HG03575 (cell line): ENCODE results near the gene NEU3.
"Not testable (repeated sequence)": the region's sequence is repeated elsewhere in the genome, so short reads cannot be mapped to it uniquely, and the experiment has no call there.

Experiments used
- ATAC-seq: cut with Tn5 transposase; IDR thresholded peaks from one replicate; pipeline ENCODE4 v1.9.1; 2021; ENCODE audit not compliant: unreplicated experiment, insufficient number of reproducible peaks, low FRiP score; ENCODE audit errors: extremely low read depth

NEU3 gene

GRCh38 chr11:74980634-74981033 is 8.1 kb upstream of the NEU3 start:
- ATAC-seq = no peak

DNA sequence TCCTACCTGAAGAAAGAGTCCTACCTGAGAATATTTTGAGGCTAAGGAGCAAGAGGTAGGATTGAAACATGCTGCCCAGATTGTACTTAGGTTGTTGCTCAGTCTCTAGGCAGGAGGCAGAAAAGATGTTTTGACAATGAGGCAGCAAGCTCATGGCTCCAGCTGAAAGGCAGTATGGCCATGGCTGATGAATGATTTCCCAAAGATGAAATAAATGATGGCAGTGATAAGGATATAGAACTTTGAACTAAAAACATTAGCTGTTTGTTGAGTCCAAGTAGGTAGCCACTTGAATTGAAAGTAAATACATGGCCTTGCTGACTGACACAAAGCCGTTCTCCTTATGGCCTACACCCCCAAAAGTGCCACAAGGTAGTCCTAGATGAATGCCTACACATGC is 6.8 kb upstream of the NEU3 start:
- no peak for ATAC-seq

- ATAC-seq = no peak
These were observed 4.7 kb upstream of the NEU3 start for GRCh38 chr11:74984070-74984469.

DNA sequence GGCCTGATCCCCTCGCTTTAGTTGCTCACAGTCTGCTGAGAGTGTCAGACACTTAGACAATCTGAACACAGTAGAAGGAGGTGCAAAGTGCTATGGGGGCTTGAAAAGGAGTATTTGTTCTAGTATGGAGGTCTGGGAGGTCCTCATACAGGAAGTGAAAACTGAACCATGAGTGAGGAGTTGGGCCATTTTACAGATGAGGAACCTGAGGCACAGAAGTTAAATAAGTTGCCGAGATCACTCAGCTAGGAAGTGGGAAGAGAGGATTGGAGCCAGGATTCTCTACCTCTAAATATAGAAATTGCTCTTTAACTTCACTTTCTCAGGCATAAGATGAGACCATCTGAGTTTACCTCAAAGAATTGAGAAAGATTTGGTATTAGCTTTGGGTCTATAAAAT is 4.0 kb upstream of the NEU3 start:
- ATAC-seq = no peak

DNA sequence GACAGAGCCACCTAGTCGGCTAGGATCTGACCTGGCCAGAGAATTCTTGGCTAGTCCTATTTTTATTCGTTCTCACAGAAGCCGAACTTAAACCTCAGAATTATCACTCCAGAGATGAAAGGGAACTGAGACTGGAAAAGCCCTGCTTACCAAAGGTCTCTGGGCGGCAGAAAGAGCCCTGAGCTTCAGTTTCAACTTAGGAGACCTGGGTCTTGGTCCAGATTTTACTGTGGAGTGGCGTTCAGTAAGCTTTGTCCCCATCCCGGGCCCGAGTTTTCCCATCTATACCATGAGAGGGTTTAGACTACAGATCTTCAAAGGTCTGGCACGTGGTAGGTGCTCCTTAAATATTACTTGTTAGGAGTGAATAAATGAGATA is 516 bp downstream of the NEU3 start:
- ATAC-seq = no peak

GRCh38 chr11:74990150-74990549 is 1.4 kb downstream of the NEU3 start:
- ATAC-seq = not testable (repeated sequence)

- ATAC-seq = no peak
These were observed 2.2 kb downstream of the NEU3 start for GRCh38 chr11:74990941-74991340.

GRCh38 chr11:74992852-74993251 is 4.1 kb downstream of the NEU3 start:
- no peak for ATAC-seq

GRCh38 chr11:75000975-75001354 is 12.2 kb downstream of the NEU3 start:
- no peak for ATAC-seq

- no peak for ATAC-seq
These were observed 13.0 kb downstream of the NEU3 start for GRCh38 chr11:75001686-75002085.

DNA sequence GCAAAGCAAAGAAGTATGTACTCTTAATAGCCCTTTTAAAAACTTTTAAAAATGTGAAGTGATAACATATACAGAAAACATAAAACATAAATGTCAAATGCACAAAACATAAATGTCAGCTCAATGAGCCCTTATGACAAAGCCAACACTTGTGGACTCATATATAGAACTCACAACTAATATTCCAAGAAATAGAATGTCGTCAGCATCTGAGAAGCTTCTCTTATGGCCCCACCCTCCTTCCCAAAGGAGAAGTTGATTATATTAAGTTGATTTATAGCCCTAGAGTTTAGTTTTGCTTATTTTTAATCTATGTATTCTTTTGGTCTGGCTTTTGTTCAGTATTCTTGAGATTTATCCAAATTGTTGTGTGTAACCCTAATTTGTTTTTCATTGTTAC is 13.8 kb downstream of the NEU3 start:
- no peak for ATAC-seq

DNA sequence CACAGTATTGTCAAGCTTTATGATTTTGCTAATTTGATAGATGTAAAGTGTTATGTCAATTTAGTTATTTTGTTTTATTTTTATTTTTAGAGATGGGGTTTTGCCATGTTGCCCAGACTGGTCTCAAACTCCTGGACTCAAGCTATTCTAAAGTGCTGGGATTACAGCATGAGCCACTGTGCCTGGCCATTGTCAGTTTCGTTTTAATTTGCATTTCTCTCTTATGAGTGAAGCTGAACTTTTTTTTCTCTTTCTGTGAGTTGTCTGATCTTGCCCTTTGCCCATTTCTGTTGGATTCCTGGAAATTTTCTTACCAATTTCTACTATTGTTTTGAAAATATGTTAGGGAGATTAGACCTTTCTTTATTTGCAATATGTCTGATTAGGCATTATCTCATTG is 15.5 kb downstream of the NEU3 start:
- no peak for ATAC-seq

- no peak for ATAC-seq
These were observed 22.6 kb downstream of the NEU3 start for GRCh38 chr11:75011357-75011756.

DNA sequence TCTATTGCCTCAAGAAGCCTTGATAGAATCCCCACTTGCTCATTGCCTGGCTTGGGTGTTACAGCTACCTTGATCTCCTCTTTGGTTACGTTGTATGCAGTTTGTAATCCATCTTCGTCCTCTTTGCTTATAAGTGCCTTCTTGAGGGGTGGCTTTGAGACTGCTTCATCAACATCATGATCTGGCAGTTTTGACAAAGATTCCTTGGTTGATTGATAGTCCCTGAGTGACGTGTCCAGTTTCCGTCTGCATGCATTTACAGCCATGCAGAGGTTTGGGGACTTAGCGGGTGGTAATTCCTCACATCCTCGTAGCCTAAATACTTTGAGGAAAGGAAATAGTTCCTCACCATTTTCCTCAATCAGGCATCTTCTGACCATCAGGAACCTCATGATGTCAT is 23.1 kb downstream of the NEU3 start:
- no peak for ATAC-seq

GRCh38 chr11:75013051-75013450 is 24.3 kb downstream of the NEU3 start:
- ATAC-seq = no peak

DNA sequence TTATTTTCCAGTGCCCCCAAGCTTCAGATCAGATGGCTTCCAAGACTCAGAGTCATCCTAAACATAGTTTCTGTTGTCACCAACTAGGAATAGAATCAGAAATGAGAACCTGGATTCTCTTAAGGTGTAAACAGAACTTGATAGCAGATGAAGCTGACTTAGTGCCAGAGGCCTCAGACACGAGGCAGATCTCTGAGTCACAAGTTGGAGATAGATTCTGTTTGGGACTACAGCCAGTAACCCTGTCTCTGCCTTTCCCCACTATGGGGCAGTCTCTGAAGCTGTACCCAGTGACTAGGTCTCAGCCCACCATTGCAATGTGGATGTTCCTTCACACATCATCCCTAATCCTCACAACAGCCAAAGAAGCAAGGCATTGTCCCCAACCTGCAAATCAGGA is 25.4 kb downstream of the NEU3 start:
- no peak for ATAC-seq

DNA sequence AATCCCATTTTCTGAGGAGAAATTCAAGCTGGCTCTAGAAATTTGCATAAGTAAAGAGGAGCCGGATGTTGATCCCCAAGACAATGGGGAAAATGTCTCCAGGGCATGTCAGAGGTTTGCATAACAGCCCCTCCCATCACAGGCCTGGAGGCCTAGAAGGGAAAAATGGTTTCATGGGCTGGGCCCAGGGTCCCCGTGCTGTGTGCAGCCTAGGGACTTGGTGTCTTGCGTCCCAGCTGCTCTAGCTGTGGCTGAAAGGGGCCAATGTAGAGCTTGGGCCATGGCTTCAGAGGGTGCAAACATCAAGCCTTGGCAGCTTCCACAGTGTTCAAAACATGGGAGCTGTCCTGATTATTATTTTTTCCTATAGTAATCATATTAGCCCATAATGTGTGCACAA is 30.5 kb downstream of the NEU3 start:
- ATAC-seq = not testable (repeated sequence)

GRCh38 chr11:75020328-75020727 is 31.6 kb downstream of the NEU3 start:
- not testable (repeated sequence) for ATAC-seq

- no peak for ATAC-seq
These were observed 33.6 kb downstream of the NEU3 start for GRCh38 chr11:75022296-75022695.

DNA sequence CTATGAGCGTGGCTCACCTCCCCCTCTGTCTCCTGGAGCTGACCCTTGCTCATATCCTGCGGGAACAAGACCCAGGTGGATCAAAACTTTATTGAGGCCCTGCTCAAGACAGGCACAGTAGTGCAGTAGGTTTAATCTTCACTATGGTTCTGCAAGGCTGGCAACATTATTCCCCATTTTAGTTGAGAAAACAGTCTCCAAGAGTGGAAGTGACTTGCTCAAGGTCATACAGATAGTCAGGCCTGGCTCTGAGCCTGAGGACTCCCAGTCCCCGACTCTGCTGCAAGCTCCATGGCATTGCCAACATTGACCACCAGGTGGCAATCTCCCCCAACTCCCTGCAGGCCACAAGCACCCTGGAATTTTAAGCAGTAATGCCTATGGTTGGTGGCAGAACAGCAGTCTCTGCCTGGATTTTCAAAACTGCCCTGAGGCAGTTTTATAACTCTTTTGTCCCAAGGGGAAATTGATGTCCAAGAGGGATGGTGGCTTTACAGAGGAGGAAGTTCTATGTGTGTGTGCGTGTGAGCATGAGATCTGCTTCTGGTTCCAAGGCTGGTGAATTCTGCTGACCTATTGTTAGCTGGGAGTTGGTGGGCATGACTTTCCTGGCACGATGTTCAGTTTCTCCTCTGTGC is 34.1 kb downstream of the NEU3 start:
- no peak for ATAC-seq

GRCh38 chr11:75023446-75024067 is 34.8 kb downstream of the NEU3 start:
- no peak for ATAC-seq
